HCT116 (cell line): ENCODE measurements around the gene SMOC1.

Source experiments
- CEBPB ChIP-seq: IDR thresholded peaks from 2 replicates; pipeline ENCODE4 v1.6.1; 2012; ENCODE audit warnings: low read depth
- EZH2 ChIP-seq: fragments of 200-600 bp; sonication (generic); IDR thresholded peaks from 2 replicates; pipeline ENCODE4 v1.6.1; 2017; ENCODE audit warnings: antibody characterized with exemption, mixed run types
- FOSL1 ChIP-seq: IDR thresholded peaks from 2 replicates; pipeline ENCODE4 v1.6.1; 2012; ENCODE audit warnings: low read depth
- JUND ChIP-seq: IDR thresholded peaks from 2 replicates; pipeline ENCODE4 v1.6.1; 2012
- RAD21 ChIP-seq: IDR thresholded peaks from 2 replicates; pipeline ENCODE4 v1.6.1; 2012; ENCODE audit warnings: low read depth, mild to moderate bottlenecking
- SP1 ChIP-seq: IDR thresholded peaks from 2 replicates; pipeline ENCODE4 v1.6.1; 2012; ENCODE audit warnings: low read depth
- TF ChIP-seq, protein P1 (sequence below), 3 experiments: fragments of 200-600 bp in 1 of 3; sonication (generic) in 1 of 3; IDR thresholded peaks in 2 of 3; conservative IDR thresholded peaks in 1 of 3; 2 replicates each; pipeline ENCODE4 v1.5.1; 2012 to 2017; ENCODE audit warnings: low read depth in 2 of 3, low read length in 2 of 3, antibody characterized with exemption in 1 of 3, borderline replicate concordance in 1 of 3, control low read depth in 1 of 3, mild to moderate bottlenecking in 1 of 3, mixed read lengths in 1 of 3, mixed run types in 1 of 3, moderate library complexity in 1 of 3; ENCODE audit not compliant: insufficient read depth in 1 of 3
- TF ChIP-seq, protein P2 (sequence below): IDR thresholded peaks from 2 replicates; pipeline ENCODE4 v1.6.1; 2012
- TF ChIP-seq, protein P3 (sequence below): IDR thresholded peaks from 2 replicates; pipeline ENCODE4 v1.6.1; 2012; ENCODE audit warnings: low read depth
- TF ChIP-seq, protein P4 (sequence below): IDR thresholded peaks from 2 replicates; pipeline ENCODE4 v1.6.1; 2012

DNA sequence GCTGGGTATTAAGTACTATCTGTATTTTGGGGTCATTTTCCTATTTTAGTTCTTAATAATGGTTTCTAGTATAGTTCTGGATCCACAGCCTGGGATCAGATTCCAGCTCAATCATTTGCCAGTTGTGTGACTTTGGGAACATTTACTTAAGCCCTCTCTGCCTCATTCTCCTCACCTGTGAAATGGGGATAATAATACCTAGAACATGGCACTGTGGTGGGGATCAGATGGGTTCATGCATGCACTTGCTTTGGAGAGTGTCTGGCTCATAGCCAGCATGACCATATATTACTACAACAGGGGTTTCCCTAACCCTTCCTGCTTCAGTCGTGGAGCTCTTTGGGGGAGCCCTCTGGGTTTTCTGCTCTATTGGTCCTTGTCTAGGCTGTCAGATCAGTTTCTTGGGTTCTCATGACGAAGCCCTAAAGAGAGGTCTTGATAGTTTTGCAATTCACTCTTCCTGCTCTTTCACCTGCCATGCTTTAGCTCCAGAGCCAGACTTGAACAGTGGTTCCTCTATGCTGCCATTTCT, 34.1 kb upstream of the SMOC1 start:
- no peak for TF ChIP-seq EZH2
- TF ChIP-seq SP1, result no peak
- TF ChIP-seq FOSL1, result no peak
- TF ChIP-seq, protein P1, sequence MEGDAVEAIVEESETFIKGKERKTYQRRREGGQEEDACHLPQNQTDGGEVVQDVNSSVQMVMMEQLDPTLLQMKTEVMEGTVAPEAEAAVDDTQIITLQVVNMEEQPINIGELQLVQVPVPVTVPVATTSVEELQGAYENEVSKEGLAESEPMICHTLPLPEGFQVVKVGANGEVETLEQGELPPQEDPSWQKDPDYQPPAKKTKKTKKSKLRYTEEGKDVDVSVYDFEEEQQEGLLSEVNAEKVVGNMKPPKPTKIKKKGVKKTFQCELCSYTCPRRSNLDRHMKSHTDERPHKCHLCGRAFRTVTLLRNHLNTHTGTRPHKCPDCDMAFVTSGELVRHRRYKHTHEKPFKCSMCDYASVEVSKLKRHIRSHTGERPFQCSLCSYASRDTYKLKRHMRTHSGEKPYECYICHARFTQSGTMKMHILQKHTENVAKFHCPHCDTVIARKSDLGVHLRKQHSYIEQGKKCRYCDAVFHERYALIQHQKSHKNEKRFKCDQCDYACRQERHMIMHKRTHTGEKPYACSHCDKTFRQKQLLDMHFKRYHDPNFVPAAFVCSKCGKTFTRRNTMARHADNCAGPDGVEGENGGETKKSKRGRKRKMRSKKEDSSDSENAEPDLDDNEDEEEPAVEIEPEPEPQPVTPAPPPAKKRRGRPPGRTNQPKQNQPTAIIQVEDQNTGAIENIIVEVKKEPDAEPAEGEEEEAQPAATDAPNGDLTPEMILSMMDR (IDR thresholded peaks at IDR 0.05 in 2 of 3, conservative IDR thresholded peaks at IDR 0.05 in 1 of 3; ENCODE audit: borderline replicate concordance in 1 of 3, insufficient read depth in 1 of 3, low read depth in 2 of 3, low read length in 2 of 3), result no peak
- TF ChIP-seq, protein P2, sequence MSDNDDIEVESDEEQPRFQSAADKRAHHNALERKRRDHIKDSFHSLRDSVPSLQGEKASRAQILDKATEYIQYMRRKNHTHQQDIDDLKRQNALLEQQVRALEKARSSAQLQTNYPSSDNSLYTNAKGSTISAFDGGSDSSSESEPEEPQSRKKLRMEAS, result no peak
- TF ChIP-seq RAD21, result no peak
- TF ChIP-seq, protein P3, sequence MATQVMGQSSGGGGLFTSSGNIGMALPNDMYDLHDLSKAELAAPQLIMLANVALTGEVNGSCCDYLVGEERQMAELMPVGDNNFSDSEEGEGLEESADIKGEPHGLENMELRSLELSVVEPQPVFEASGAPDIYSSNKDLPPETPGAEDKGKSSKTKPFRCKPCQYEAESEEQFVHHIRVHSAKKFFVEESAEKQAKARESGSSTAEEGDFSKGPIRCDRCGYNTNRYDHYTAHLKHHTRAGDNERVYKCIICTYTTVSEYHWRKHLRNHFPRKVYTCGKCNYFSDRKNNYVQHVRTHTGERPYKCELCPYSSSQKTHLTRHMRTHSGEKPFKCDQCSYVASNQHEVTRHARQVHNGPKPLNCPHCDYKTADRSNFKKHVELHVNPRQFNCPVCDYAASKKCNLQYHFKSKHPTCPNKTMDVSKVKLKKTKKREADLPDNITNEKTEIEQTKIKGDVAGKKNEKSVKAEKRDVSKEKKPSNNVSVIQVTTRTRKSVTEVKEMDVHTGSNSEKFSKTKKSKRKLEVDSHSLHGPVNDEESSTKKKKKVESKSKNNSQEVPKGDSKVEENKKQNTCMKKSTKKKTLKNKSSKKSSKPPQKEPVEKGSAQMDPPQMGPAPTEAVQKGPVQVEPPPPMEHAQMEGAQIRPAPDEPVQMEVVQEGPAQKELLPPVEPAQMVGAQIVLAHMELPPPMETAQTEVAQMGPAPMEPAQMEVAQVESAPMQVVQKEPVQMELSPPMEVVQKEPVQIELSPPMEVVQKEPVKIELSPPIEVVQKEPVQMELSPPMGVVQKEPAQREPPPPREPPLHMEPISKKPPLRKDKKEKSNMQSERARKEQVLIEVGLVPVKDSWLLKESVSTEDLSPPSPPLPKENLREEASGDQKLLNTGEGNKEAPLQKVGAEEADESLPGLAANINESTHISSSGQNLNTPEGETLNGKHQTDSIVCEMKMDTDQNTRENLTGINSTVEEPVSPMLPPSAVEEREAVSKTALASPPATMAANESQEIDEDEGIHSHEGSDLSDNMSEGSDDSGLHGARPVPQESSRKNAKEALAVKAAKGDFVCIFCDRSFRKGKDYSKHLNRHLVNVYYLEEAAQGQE, result no peak
- TF ChIP-seq CEBPB, result no peak
- TF ChIP-seq JUND, result no peak
- TF ChIP-seq, protein P4, sequence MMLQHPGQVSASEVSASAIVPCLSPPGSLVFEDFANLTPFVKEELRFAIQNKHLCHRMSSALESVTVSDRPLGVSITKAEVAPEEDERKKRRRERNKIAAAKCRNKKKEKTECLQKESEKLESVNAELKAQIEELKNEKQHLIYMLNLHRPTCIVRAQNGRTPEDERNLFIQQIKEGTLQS, result no peak
